ENCODE results near the gene SERPINA1. TPM values are rescaled to one million over a fixed set of nuclear protein-coding genes. Genes with fewer than 3 reads are reported as not detected.

Gene SERPINA1
- total RNA-seq, 1 experiment from 2014 or later = 5.1 TPM

DNA sequence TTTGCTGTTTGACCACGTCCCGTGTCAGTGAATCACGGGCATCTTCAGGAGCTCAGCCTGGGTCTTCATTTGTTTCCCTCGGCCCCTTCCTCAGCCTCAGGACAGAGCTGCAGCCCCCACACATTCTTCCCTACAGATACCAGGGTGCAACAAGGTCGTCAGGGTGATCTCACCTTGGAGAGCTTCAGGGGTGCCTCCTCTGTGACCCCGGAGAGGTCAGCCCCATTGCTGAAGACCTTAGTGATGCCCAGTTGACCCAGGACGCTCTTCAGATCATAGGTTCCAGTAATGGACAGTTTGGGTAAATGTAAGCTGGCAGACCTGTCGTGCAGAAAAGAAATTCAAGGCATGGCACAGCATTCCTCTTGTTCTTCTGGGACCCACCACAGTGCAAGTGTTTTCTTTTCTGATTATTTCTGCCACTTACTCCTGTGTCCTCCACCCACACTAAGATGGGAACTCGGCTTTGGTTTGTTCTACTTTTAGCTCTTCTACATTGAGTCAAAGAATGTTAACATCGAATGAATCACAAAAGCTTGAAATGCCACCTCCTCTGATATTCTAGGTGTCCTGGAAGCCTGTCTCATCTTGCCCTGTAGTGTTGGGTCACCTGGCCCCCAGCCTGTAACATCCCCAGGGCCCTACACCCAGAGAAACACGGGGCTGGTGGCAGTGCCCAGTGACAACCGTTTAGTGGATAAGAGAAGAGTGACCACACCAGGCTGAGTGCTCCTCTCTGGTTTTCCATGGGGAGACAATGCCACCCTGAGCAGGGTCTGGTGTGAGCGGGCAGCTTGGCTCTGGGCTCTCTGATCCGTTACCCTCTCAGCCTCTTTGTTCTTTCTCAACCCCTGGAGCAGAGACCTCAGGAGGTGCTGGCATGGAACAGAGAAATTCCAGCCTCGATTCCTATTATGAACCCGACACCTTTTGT, 8.8 kb downstream of the SERPINA1 start:
- no peak for DNase-seq (ENCODE audit: low spot score)
- ChIA-PET CTCF (interaction anchor here (0.7 kb wide), 1 partner anchor 24 kb away, joined by 3 read pairs; no protein-coding TSS in a partner anchor), POLR2A (no interaction called here)
- no peaks in the 10 kb centered on the region for H3K36me3 Mint-ChIP-seq
- H3K9me3 Mint-ChIP-seq = no peaks in the 10 kb centered on the region
- no peak for ATAC-seq
- no peak for TF ChIP-seq ZNF671 (CRISPR knock-in tag; IDR thresholded peaks at IDR 0.05)
- TF ChIP-seq, protein P1, sequence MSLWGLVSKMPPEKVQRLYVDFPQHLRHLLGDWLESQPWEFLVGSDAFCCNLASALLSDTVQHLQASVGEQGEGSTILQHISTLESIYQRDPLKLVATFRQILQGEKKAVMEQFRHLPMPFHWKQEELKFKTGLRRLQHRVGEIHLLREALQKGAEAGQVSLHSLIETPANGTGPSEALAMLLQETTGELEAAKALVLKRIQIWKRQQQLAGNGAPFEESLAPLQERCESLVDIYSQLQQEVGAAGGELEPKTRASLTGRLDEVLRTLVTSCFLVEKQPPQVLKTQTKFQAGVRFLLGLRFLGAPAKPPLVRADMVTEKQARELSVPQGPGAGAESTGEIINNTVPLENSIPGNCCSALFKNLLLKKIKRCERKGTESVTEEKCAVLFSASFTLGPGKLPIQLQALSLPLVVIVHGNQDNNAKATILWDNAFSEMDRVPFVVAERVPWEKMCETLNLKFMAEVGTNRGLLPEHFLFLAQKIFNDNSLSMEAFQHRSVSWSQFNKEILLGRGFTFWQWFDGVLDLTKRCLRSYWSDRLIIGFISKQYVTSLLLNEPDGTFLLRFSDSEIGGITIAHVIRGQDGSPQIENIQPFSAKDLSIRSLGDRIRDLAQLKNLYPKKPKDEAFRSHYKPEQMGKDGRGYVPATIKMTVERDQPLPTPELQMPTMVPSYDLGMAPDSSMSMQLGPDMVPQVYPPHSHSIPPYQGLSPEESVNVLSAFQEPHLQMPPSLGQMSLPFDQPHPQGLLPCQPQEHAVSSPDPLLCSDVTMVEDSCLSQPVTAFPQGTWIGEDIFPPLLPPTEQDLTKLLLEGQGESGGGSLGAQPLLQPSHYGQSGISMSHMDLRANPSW (CRISPR knock-in tag; conservative IDR thresholded peaks at IDR 0.05; ENCODE audit: low read depth) = no peak
- no peak for TF ChIP-seq TEAD1 (CRISPR knock-in tag; IDR thresholded peaks at IDR 0.05)
- no peak for TF ChIP-seq NFYB (CRISPR knock-in tag; conservative IDR thresholded peaks at IDR 0.05; ENCODE audit: low read depth)
- no peak for TF ChIP-seq ZSCAN18 (CRISPR knock-in tag; IDR thresholded peaks at IDR 0.05)
- no peak for TF ChIP-seq ZNF416 (CRISPR knock-in tag; IDR thresholded peaks at IDR 0.05)
- TF ChIP-seq, protein P2, sequence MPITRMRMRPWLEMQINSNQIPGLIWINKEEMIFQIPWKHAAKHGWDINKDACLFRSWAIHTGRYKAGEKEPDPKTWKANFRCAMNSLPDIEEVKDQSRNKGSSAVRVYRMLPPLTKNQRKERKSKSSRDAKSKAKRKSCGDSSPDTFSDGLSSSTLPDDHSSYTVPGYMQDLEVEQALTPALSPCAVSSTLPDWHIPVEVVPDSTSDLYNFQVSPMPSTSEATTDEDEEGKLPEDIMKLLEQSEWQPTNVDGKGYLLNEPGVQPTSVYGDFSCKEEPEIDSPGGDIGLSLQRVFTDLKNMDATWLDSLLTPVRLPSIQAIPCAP (CRISPR knock-in tag; IDR thresholded peaks at IDR 0.05) = no peak
- TF ChIP-seq ZNF512 (CRISPR knock-in tag; IDR thresholded peaks at IDR 0.05; ENCODE audit: borderline replicate concordance) = no peak
- no peak for TF ChIP-seq MXD4 (CRISPR knock-in tag; IDR thresholded peaks at IDR 0.05; ENCODE audit: borderline replicate concordance)
- TF ChIP-seq TEAD4 (CRISPR knock-in tag; IDR thresholded peaks at IDR 0.05) = no peak
- TF ChIP-seq, protein P3, sequence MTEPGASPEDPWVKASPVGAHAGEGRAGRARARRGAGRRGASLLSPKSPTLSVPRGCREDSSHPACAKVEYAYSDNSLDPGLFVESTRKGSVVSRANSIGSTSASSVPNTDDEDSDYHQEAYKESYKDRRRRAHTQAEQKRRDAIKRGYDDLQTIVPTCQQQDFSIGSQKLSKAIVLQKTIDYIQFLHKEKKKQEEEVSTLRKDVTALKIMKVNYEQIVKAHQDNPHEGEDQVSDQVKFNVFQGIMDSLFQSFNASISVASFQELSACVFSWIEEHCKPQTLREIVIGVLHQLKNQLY (CRISPR knock-in tag; IDR thresholded peaks at IDR 0.05) = no peak
- no peak for TF ChIP-seq ZMAT4 (CRISPR knock-in tag; IDR thresholded peaks at IDR 0.05)
- TF ChIP-seq E2F5 (CRISPR knock-in tag; IDR thresholded peaks at IDR 0.05) = no peak
- no peak for TF ChIP-seq KAT7 (CRISPR knock-in tag; IDR thresholded peaks at IDR 0.05; ENCODE audit: borderline replicate concordance)
- no peak for TF ChIP-seq NR2C2 (CRISPR knock-in tag; IDR thresholded peaks at IDR 0.05)
- no peak for TF ChIP-seq GTF2I (CRISPR knock-in tag; conservative IDR thresholded peaks at IDR 0.05)
- no peak for TF ChIP-seq IRF2 (CRISPR knock-in tag; IDR thresholded peaks at IDR 0.05; ENCODE audit: borderline replicate concordance, low read depth)
- TF ChIP-seq OVOL2 (CRISPR knock-in tag; IDR thresholded peaks at IDR 0.05; ENCODE audit: borderline replicate concordance) = no peak
- no peak for TF ChIP-seq AR (CRISPR knock-in tag; IDR thresholded peaks at IDR 0.05)
- TF ChIP-seq, protein P4, sequence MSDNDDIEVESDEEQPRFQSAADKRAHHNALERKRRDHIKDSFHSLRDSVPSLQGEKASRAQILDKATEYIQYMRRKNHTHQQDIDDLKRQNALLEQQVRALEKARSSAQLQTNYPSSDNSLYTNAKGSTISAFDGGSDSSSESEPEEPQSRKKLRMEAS (CRISPR knock-in tag; IDR thresholded peaks at IDR 0.05) = no peak
- H3K4me3 Mint-ChIP-seq = no peak overlapping the region
- no peak overlapping the region for H3K27ac Mint-ChIP-seq
- 0 out of 2 replicates have a peak, but pooled peaks cover 3% of the 10 kb centered on the region for H3K27me3 Mint-ChIP-seq (ENCODE audit: low read depth)
- H3K4me1 Mint-ChIP-seq = peaks cover 27% of the 10 kb centered on the region
